ENCODE data around the gene TBX20.
A peak's percentile ranks its signal among the peaks of the same experiment; 100 is the strongest.

Gene TBX20

GRCh38 chr7:35253710-35254495 lies at the start of gene TBX20:
Gene TBX20 (minus strand): TSS chr7:35254100. CDS start chr7:35253620, 480 bp downstream.
- peak; percentile 32 for DNase-seq

GRCh38 chr7:35289376-35289775 lies 35.5 kb upstream of the TBX20 start:
- DNase-seq: no peak

- DNase-seq: no peak
Observed at GRCh38 chr7:35286986-35287385, 33.1 kb upstream of the TBX20 start.

- no peak for DNase-seq
Observed at GRCh38 chr7:35286422-35286821, 32.5 kb upstream of the TBX20 start.

GRCh38 chr7:35285799-35286198 lies 31.9 kb upstream of the TBX20 start:
- no peak for DNase-seq

GRCh38 chr7:35280902-35281301 lies 27.0 kb upstream of the TBX20 start:
- no peak for DNase-seq

GRCh38 chr7:35277359-35277758 lies 23.5 kb upstream of the TBX20 start:
- DNase-seq: no peak

GRCh38 chr7:35272246-35272645 lies 18.3 kb upstream of the TBX20 start:
- no peak for DNase-seq

GRCh38 chr7:35268953-35269352 lies 15.1 kb upstream of the TBX20 start:
- DNase-seq: no peak

- DNase-seq: no peak
Observed at GRCh38 chr7:35267411-35267810, 13.5 kb upstream of the TBX20 start.

GRCh38 chr7:35263396-35263795 lies 9.5 kb upstream of the TBX20 start:
- DNase-seq: no peak

GRCh38 chr7:35261476-35262285 lies 7.8 kb upstream of the TBX20 start:
- no peak for DNase-seq

- no peak for DNase-seq
Observed at GRCh38 chr7:35261041-35261440, 7.1 kb upstream of the TBX20 start.

- DNase-seq: no peak
Observed at GRCh38 chr7:35260246-35260645, 6.3 kb upstream of the TBX20 start.

- no peak for DNase-seq
Observed at GRCh38 chr7:35259523-35259908, 5.6 kb upstream of the TBX20 start.

- no peak for DNase-seq
Observed at GRCh38 chr7:35258868-35259522, 5.1 kb upstream of the TBX20 start.

GRCh38 chr7:35258125-35258867 lies 4.4 kb upstream of the TBX20 start:
- DNase-seq: no peak

GRCh38 chr7:35257251-35258124 lies 3.6 kb upstream of the TBX20 start:
- DNase-seq: no peak

- DNase-seq: no peak
Observed at GRCh38 chr7:35256256-35257175, 2.6 kb upstream of the TBX20 start.

GRCh38 chr7:35255443-35256255 lies 1.7 kb upstream of the TBX20 start:
- DNase-seq: no peak
